T-cell (primary cell): ENCODE data around the gene PTRH1. TPM values are rescaled to one million over a fixed set of nuclear protein-coding genes. Genes with fewer than 3 reads are reported as not detected.

Experiments
- ATAC-seq, 4 experiments: fragments of 200-7000 bp in 3 of 4; fragments of 150-1000 bp in 1 of 4; cut with Tn5 transposase; replicated peaks in 1 of 4; 1 replicate in 3 of 4; 2 replicates in 1 of 4; pipeline ENCODE4 v1.10.0; 2021; ENCODE audit warnings: moderate library complexity in 3 of 4, mild to moderate bottlenecking in 2 of 4, moderate number of reproducible peaks in 1 of 4
- CTCF ChIA-PET, 2 donors: fragments of 300-600 bp; sonication (Branson Sonifier 250); formaldehyde crosslinking; loops; one replicate each; lab custom pipeline; 2022; ENCODE audit warnings: antibody characterized with exemption in 2 of 2; lab: Charles Lee
- POLR2A ChIA-PET, 2 donors: fragments of 300-600 bp; sonication (Branson Sonifier 250); formaldehyde crosslinking; loops; one replicate each; lab custom pipeline; 2022; ENCODE audit warnings: antibody characterized with exemption in 2 of 2; lab: Charles Lee
- DNase-seq, 35 experiments: peaks; one replicate each; pipeline versions ENCODE4 v3.0.0 to v3.0.0-alpha.2; 2013 to 2023
- H3K27ac ChIP-seq: one replicate; pipeline ENCODE4 v1.5.1; 2013; ENCODE audit warnings: low read length
- H3K27me3 ChIP-seq, 2 experiments: replicated peaks in 1 of 2; 1 replicate in 1 of 2; 2 replicates in 1 of 2; pipeline versions ENCODE4 v1.6.1 to v1.7.0; 2013; ENCODE audit warnings: low read length in 1 of 2, mixed read lengths in 1 of 2; ENCODE audit not compliant: control insufficient read depth in 2 of 2, insufficient read depth in 2 of 2; ENCODE audit errors: extremely low read depth in 1 of 2
- H3K36me3 ChIP-seq, 2 donors: 1 replicate in 1 of 2; 2 replicates in 1 of 2; pipeline versions ENCODE4 v1.6.1 to v1.7.0; 2013; ENCODE audit warnings: low read length in 1 of 2; ENCODE audit not compliant: control insufficient read depth in 2 of 2, insufficient read depth in 1 of 2; ENCODE audit errors: extremely low read depth in 1 of 2
- H3K4me1 ChIP-seq, 2 experiments: 1 replicate in 1 of 2; 2 replicates in 1 of 2; pipeline versions ENCODE4 v1.6.1 to v1.7.0; 2013; ENCODE audit warnings: low read length in 2 of 2, mixed read lengths in 1 of 2; ENCODE audit not compliant: insufficient read depth in 2 of 2, control insufficient read depth in 1 of 2; ENCODE audit errors: extremely low read depth in 1 of 2
- H3K4me3 ChIP-seq, 2 donors: 1 replicate in 1 of 2; 2 replicates in 1 of 2; pipeline versions ENCODE4 v1.5.1 to v1.7.0; 2013; ENCODE audit warnings: mild to moderate bottlenecking in 2 of 2, low read length in 1 of 2, moderate library complexity in 1 of 2; ENCODE audit not compliant: control insufficient read depth in 1 of 2; ENCODE audit errors: extremely low read depth in 1 of 2
- H3K9me3 ChIP-seq: 2 replicates; pipeline ENCODE4 v1.7.0; 2013
- H3K27ac Mint-ChIP-seq, 2 donors: one replicate each; pipeline ENCODE4 v1.8.0; 2020 to 2021; ENCODE audit warnings: mild to moderate bottlenecking in 2 of 2, mixed read lengths in 2 of 2
- H3K27me3 Mint-ChIP-seq, 2 donors: one replicate each; pipeline ENCODE4 v1.8.0; 2021 to 2022; ENCODE audit warnings: mixed read lengths in 2 of 2
- H3K36me3 Mint-ChIP-seq: one replicate; pipeline ENCODE4 v1.8.0; 2021; ENCODE audit warnings: mixed read lengths
- H3K4me1 Mint-ChIP-seq, 3 donors: one replicate each; pipeline ENCODE4 v1.8.0; 2020 to 2022; ENCODE audit warnings: mixed read lengths in 3 of 3, mild to moderate bottlenecking in 1 of 3
- H3K4me3 Mint-ChIP-seq, 3 donors: one replicate each; pipeline ENCODE4 v1.8.0; 2020 to 2022; ENCODE audit warnings: mild to moderate bottlenecking in 3 of 3, mixed read lengths in 3 of 3, moderate library complexity in 3 of 3
- H3K9me3 Mint-ChIP-seq, 3 donors: one replicate each; pipeline ENCODE4 v1.8.0; 2020 to 2022; ENCODE audit warnings: mixed read lengths in 3 of 3
- WGBS: methylation state at CpG from one replicate; pipeline ENCODE4 v1.1.5; 2013; ENCODE audit warnings: missing lambda C conversion rate; ENCODE audit not compliant: insufficient coverage; 5-methylcytosine and 5-hydroxymethylcytosine counted together
- total RNA-seq, 35 experiments: library from RNA in 6 of 35; stranded (reverse) in 6 of 35; fragments of 120-200 nt in 1 of 35; gene quantifications; one replicate each; pipeline versions ENCODE4 v1.2.1 to v1.2.4 and lab custom pipeline; 2013 to 2026

The PTRH1 gene
- total RNA-seq, 5 donors from 2014 or later (not counting 1 experiment from before 2014, with no cell fraction given): 4.4 to 15.9 (median 12.9) TPM

DNA sequence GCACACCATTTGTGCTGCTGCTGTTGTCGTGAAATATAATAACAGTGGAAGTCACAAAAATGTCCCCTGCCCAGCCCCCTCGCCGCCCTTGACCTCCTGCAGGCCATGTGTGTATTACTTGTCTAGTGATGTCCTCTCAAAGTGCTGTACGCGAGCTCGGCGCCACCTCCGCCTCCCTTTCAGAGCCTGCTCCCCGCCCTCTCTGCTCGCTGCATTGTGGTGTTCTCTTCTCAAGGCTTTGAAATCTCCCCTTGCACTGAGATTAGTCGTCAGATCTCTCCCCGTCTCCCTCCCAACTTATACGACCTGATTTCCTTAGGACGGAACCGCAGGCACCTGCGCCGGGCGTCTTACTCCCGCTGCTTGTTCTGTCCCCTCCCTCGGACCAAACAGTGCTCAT lies 23.4 kb downstream of the PTRH1 start:
- WGBS: 89% methylated on average over 5 of the region's 20 CpGs
- Mint-ChIP-seq H3K27ac (peak overlapping the region in 1 of 2 donors; percentile 11), H3K9me3 (no peaks in the 10 kb centered on the region), H3K4me3 (no peak overlapping the region), H3K27me3 (no peaks in the 10 kb centered on the region), H3K4me1 (no peaks in the 10 kb centered on the region), H3K36me3 (peaks cover 13% of the 10 kb centered on the region)
- Histone ChIP-seq H3K4me1 (no peaks in the 10 kb centered on the region), H3K27ac (no peak overlapping the region), H3K9me3 (no peaks in the 10 kb centered on the region), H3K27me3 (no peaks in the 10 kb centered on the region), H3K36me3 (peaks cover 0 to 3% of the 10 kb centered on the region in 2 donors), H3K4me3 (no peak overlapping the region)
- ATAC-seq (no peak), DNase-seq (no peak)
- ChIA-PET CTCF (no interaction called here), POLR2A (no interaction called here)

GRCh38 chr9:127690735-127691134 lies 24.7 kb downstream of the PTRH1 start:
- no peaks in the 10 kb centered on the region for H3K9me3 Mint-ChIP-seq
- ATAC-seq (no peak), DNase-seq (no peak)
- no peaks in the 10 kb centered on the region for H3K27me3 Mint-ChIP-seq
- H3K36me3 ChIP-seq: peaks cover 0 to 3% of the 10 kb centered on the region in 2 donors
- H3K27ac ChIP-seq: no peak overlapping the region
- no peaks in the 10 kb centered on the region for H3K4me1 Mint-ChIP-seq
- H3K9me3 ChIP-seq: no peaks in the 10 kb centered on the region
- H3K4me3 ChIP-seq: no peak overlapping the region
- peaks cover 13% of the 10 kb centered on the region for H3K36me3 Mint-ChIP-seq
- CTCF ChIA-PET: no interaction called here
- WGBS: 100% methylated on average over 1 of the region's 10 CpGs
- no peaks in the 10 kb centered on the region for H3K27me3 ChIP-seq
- no peaks in the 10 kb centered on the region for H3K4me1 ChIP-seq
- no peak overlapping the region for H3K4me3 Mint-ChIP-seq
- POLR2A ChIA-PET: interaction anchor here in 1 of 2 donors (0.7 kb wide), 1 partner anchor 88 kb away, joined by 3 read pairs; no protein-coding TSS in a partner anchor
- no peak overlapping the region for H3K27ac Mint-ChIP-seq

- no peaks in the 10 kb centered on the region for H3K4me1 ChIP-seq
- ChIA-PET CTCF (interaction anchor here in 1 of 2 donors (0.6 kb wide), 1 partner anchor 149 kb away, joined by 3 read pairs; no protein-coding TSS in a partner anchor), POLR2A (no interaction called here)
- H3K27me3 ChIP-seq: no peaks in the 10 kb centered on the region
- Mint-ChIP-seq H3K4me1 (no peaks in the 10 kb centered on the region), H3K27ac (no peak overlapping the region), H3K4me3 (no peak overlapping the region), H3K36me3 (peaks cover 13% of the 10 kb centered on the region), H3K27me3 (no peaks in the 10 kb centered on the region), H3K9me3 (no peaks in the 10 kb centered on the region)
- H3K27ac ChIP-seq: no peak overlapping the region
- H3K36me3 ChIP-seq: peaks cover 0 to 3% of the 10 kb centered on the region in 2 donors
- no peak overlapping the region for H3K4me3 ChIP-seq
- no peak for DNase-seq
- no peak for ATAC-seq
- WGBS: 90% methylated on average over 13 of the region's 13 CpGs
- no peaks in the 10 kb centered on the region for H3K9me3 ChIP-seq
These were observed 26.0 kb downstream of the PTRH1 start for GRCh38 chr9:127689329-127690000.

DNA sequence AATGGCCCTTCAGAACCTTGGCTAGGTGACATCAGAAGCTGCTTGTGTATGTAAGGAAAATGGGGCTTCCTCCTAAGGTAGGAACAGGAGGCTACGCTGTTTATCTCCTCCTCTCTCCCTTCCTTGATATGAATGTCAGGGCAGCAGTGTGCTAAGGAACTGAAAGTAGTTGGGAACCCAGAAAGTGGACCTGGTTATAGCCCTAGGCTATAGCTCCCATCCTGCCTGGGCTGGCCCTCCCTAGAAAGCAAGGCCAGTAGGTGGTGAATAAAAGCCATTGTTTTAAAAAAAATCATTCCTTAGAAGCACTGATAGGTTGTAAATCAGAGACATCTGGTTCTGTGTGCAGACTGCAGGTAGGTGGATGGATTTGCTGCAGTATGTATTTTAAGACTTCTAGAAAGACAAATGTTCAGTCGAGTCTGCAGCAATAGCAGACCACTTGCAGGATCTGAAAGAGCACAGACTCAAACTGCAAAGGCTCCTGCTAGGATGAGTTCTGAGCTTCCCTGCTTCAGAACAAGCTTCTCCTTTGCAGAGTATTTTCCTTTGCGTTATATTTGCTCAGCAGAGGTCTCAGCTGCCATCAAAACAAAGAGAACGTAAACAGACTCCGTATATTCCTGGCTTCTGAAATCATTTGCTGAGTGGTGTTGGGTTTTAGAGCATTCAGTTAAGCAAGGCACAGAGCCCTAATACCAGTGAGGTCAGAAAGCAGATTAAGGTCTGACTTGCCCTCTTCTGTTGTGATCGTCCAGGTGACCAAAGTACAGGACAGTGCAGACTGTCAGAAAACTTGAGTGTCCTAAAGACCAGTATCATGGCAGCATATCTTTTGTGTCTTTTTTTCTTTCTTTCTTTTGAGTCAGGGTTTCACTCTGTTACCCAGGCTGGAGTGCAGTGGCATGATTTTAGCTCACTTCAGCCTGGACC lies 28.7 kb downstream of the PTRH1 start:
- no peak overlapping the region for H3K4me3 ChIP-seq
- Mint-ChIP-seq H3K4me3 (no peak overlapping the region), H3K36me3 (peaks cover 4% of the 10 kb centered on the region), H3K27me3 (no peaks in the 10 kb centered on the region), H3K4me1 (no peaks in the 10 kb centered on the region), H3K9me3 (no peaks in the 10 kb centered on the region), H3K27ac (no peak overlapping the region)
- ATAC-seq: no peak
- WGBS: 88% methylated on average over 3 of the region's 6 CpGs
- CTCF ChIA-PET: no interaction called here
- no peaks in the 10 kb centered on the region for H3K27me3 ChIP-seq
- no peaks in the 10 kb centered on the region for H3K36me3 ChIP-seq
- no peaks in the 10 kb centered on the region for H3K9me3 ChIP-seq
- no peak overlapping the region for H3K27ac ChIP-seq
- POLR2A ChIA-PET: interaction anchor here in 1 of 2 donors (0.5 to 0.6 kb wide), 2 partner anchors 361 to 401 kb away, joined by 3 to 5 read pairs; no protein-coding TSS in a partner anchor
- no peak for DNase-seq
- no peaks in the 10 kb centered on the region for H3K4me1 ChIP-seq

DNA sequence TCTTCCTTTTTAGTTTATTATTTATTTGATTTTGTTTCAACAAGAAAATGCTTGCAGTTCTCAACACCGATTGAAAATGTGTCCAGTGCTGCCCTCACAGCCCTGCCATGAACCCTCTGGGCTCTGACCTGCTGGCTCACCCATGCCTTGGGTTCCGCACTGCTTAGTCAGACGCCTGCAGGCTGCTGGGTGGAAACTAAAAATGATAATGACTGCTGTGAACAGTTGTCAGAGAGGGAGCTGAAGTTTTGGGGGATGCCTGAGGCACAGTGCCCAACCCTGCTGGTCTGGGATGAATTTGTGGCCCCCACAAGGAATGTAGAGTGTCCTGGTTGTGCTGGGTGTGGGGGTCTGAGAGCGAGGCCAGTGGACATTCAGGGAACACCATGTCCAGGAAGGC lies 30.9 kb downstream of the PTRH1 start:
- Histone ChIP-seq H3K36me3 (no peaks in the 10 kb centered on the region), H3K4me1 (no peaks in the 10 kb centered on the region), H3K27me3 (no peaks in the 10 kb centered on the region), H3K4me3 (no peak overlapping the region), H3K9me3 (no peaks in the 10 kb centered on the region), H3K27ac (no peak overlapping the region)
- Mint-ChIP-seq H3K27ac (no peak overlapping the region), H3K4me1 (no peaks in the 10 kb centered on the region), H3K27me3 (peaks cover 0 to 2% of the 10 kb centered on the region in 2 donors), H3K9me3 (no peaks in the 10 kb centered on the region), H3K4me3 (no peak overlapping the region), H3K36me3 (peaks cover 9% of the 10 kb centered on the region)
- ATAC-seq (no peak), DNase-seq (no peak)
- CTCF ChIA-PET: no interaction called here
- whole genome bisulfite sequencing: 80% methylated on average over 4 of the region's 4 CpGs
- POLR2A ChIA-PET: no interaction called here

GRCh38 chr9:127683723-127684122 lies 31.7 kb downstream of the PTRH1 start:
- no peak overlapping the region for H3K27ac ChIP-seq
- POLR2A ChIA-PET: no interaction called here
- H3K27ac Mint-ChIP-seq: no peak overlapping the region
- peaks cover 0 to 2% of the 10 kb centered on the region in 2 donors for H3K27me3 Mint-ChIP-seq
- ATAC-seq (no peak), DNase-seq (no peak)
- CTCF ChIA-PET: no interaction called here
- H3K9me3 Mint-ChIP-seq: no peaks in the 10 kb centered on the region
- no peak overlapping the region for H3K4me3 Mint-ChIP-seq
- peaks cover 0 to 2% of the 10 kb centered on the region in 2 experiments for H3K27me3 ChIP-seq
- H3K4me1 ChIP-seq: no peaks in the 10 kb centered on the region
- peaks cover 11% of the 10 kb centered on the region for H3K36me3 Mint-ChIP-seq
- H3K4me3 ChIP-seq: no peak overlapping the region
- no peaks in the 10 kb centered on the region for H3K9me3 ChIP-seq
- no CpG with 5 or more reads among the region's 5 CpGs for WGBS
- no peaks in the 10 kb centered on the region for H3K36me3 ChIP-seq
- H3K4me1 Mint-ChIP-seq: no peaks in the 10 kb centered on the region
